ENCODE results near the gene EDC4. TPM values are rescaled to one million over a fixed set of nuclear protein-coding genes. Genes with fewer than 3 reads are reported as not detected.
A peak's percentile ranks its signal among the peaks of the same experiment; 100 is the strongest.

Gene EDC4
- total and polyA plus RNA-seq, 2 of the 8 experiments (the other 6 are each of a cell fraction or from before 2014, with no cell fraction given) = 58.5 to 72.7 TPM

DNA sequence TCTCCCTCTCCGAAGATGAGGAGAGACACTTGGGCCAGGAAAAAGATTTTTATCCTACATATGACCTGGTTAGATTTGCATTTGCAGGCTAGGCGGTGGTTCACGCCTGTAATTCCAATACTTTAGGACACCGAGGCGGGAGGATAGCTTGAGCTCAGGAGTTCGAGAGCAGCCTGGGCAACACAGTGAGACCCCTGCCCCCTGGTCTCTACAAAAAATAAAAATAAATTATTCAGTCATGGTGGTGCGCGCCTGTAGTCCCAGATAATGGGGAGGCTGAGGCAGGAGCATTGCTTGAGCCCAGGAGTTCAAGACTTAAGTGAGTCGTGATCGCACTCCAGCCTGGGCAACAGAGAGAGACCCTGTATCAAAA lies 38.6 kb upstream of the EDC4 start:
- peak overlapping the region; percentile 74 to 82 for H3K4me2 ChIP-seq (ENCODE audit: insufficient read depth in 1 of 2, low read depth in 2 of 2, low read length in 2 of 2)
- no peak overlapping the region for H2BK15ac ChIP-seq (ENCODE audit: low read length)
- H3K36me3 ChIP-seq (ENCODE audit: control insufficient read depth in 2 of 4, insufficient read depth in 4 of 4, low read length in 3 of 4) = peaks cover 4 to 12% (median 7%) of the 10 kb centered on the region in 4 experiments; a peak in 7 of 8 replicates
- H4K8ac ChIP-seq (ENCODE audit: extremely low read depth, insufficient read depth, low read length) = no peak overlapping the region
- peaks cover 1 to 3% of the 10 kb centered on the region in 2 experiments for H4K20me1 ChIP-seq (replicated peaks in 1 of 2; ENCODE audit: control insufficient read depth in 1 of 2, insufficient read depth in 2 of 2, low read length in 2 of 2)
- H3K79me1 ChIP-seq (ENCODE audit: low read depth, low read length) = no peaks in the 10 kb centered on the region; the same call in 1 of the 2 replicates
- DNase-seq (ENCODE audit: low read depth in 1 of 2, low spot score in 2 of 2) = no peak
- H2BK20ac ChIP-seq (ENCODE audit: low read length) = no peak overlapping the region
- ChIA-PET CTCF (ENCODE audit: partially characterized antibody) (interaction anchor here (1.0 to 11.6 kb wide), 6 partner anchors 9 to 313 kb away, joined by 3 to 100 read pairs (median 4); partner anchors contain the start of gene LCAT), POLR2A (ENCODE audit: partially characterized antibody) (interaction anchor here (1.0 to 2.7 kb wide), 10 partner anchors 9 to 101 kb away, joined by 3 to 8 read pairs (median 6); partner anchors contain the start of genes EDC4, NUTF2 and TSNAXIP1)
- peak overlapping the region; percentile 62 to 78 (median 74); a peak in 6 of 8 replicates for H3K4me3 ChIP-seq (ENCODE audit: extremely low read depth in 1 of 4, insufficient read depth in 2 of 4, low read depth in 3 of 4, low read length in 4 of 4)
- peak overlapping the region; percentile 98 for H2AFZ ChIP-seq (ENCODE audit: low read length)
- H4K91ac ChIP-seq (replicated peaks; ENCODE audit: insufficient read length, low read length) = no peak overlapping the region
- H3K14ac ChIP-seq (ENCODE audit: insufficient read length) = no peak overlapping the region
- no peak overlapping the region for H3K4ac ChIP-seq (replicated peaks; ENCODE audit: insufficient read length, low read depth, low read length)
- H3K79me2 ChIP-seq (ENCODE audit: control insufficient read depth in 1 of 2, insufficient read depth in 2 of 2, low read length in 2 of 2) = peaks cover 0 to 5% of the 10 kb centered on the region in 2 experiments; a peak in 1 of 4 replicates
- H3K23me2 ChIP-seq (ENCODE audit: low read depth, low read length) = peaks cover 5% of the 10 kb centered on the region
- no peaks in the 10 kb centered on the region for H3K9me3 ChIP-seq (ENCODE audit: insufficient read depth in 2 of 2, low read depth in 1 of 2, low read length in 1 of 2)
- H2BK5ac ChIP-seq (ENCODE audit: low read depth, low read length) = no peak overlapping the region
- no peak overlapping the region for H3K56ac ChIP-seq (replicated peaks; ENCODE audit: insufficient read length, low read depth, low read length)
- no peak overlapping the region for H3K27ac ChIP-seq (ENCODE audit: low read depth, low read length)
- WGBS, 2 experiments (ENCODE audit: extremely low coverage in 1 of 2, insufficient coverage in 1 of 2, insufficient read length in 1 of 2, insufficient replicate concordance in 2 of 2, low coverage in 1 of 2, low lambda C conversion rate in 2 of 2, missing lambda C conversion rate in 1 of 2) = 96% methylated on average over 10 of the region's 10 CpGs; no CpG with 5 or more reads in 1 of the 2 experiments
- TF ChIP-seq KDM1A (IDR thresholded peaks at IDR 0.05; ENCODE audit: borderline replicate concordance, low read length) = peak; percentile 74; the same call in 1 of the 2 replicates
- TF ChIP-seq, protein P1, sequence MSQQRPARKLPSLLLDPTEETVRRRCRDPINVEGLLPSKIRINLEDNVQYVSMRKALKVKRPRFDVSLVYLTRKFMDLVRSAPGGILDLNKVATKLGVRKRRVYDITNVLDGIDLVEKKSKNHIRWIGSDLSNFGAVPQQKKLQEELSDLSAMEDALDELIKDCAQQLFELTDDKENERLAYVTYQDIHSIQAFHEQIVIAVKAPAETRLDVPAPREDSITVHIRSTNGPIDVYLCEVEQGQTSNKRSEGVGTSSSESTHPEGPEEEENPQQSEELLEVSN (IDR thresholded peaks at IDR 0.05) = no peak
- H2BK120ac ChIP-seq (replicated peaks; ENCODE audit: low read depth, low read length) = no peak overlapping the region
- peak overlapping the region in 1 of 4 experiments; percentile 74; a peak in 2 of 7 replicates for H3K9ac ChIP-seq (replicated peaks in 1 of 4; ENCODE audit: extremely low read depth in 1 of 4, low read depth in 3 of 4, low read length in 3 of 4)
- H4K5ac ChIP-seq (ENCODE audit: insufficient read length, low read depth, low read length) = no peak overlapping the region
- H3K4me1 ChIP-seq (replicated peaks in 1 of 4; ENCODE audit: control insufficient read depth in 3 of 4, insufficient read depth in 4 of 4, low read length in 3 of 4) = no peaks in the 10 kb centered on the region; a peak in 1 of 7 replicates
- no peaks in the 10 kb centered on the region for H3K27me3 ChIP-seq (replicated peaks in 1 of 4; ENCODE audit: control insufficient read depth in 3 of 4, extremely low read depth in 1 of 4, insufficient read depth in 3 of 4, low read length in 3 of 4)
- no peak overlapping the region for H3K18ac ChIP-seq (ENCODE audit: extremely low read depth, low read length)
- H3K23ac ChIP-seq (ENCODE audit: insufficient read length) = no peak overlapping the region
- no peak for FAIRE-seq
- H2AK5ac ChIP-seq (ENCODE audit: low read depth, low read length) = no peak overlapping the region
- H2BK12ac ChIP-seq (ENCODE audit: low read depth, low read length) = no peak overlapping the region

All from H1 (cell line).